Naive thymus-derived CD4-positive, alpha-beta T cell (primary cell): ENCODE results near the gene GRIK4. TPM values are rescaled to one million over a fixed set of nuclear protein-coding genes. Genes with fewer than 3 reads are reported as not detected.

Source experiments
- ATAC-seq: fragments of 150-1000 bp; cut with Tn5 transposase; 2 replicates; pipeline ENCODE4 v1.10.0; 2021; ENCODE audit warnings: mild to moderate bottlenecking, moderate library complexity
- CTCF ChIA-PET: fragments of 350-600 bp; sonication (Branson Sonifier 250); formaldehyde crosslinking; loops from one replicate; lab custom pipeline; 2021; ENCODE audit warnings: antibody characterized with exemption; lab: Charles Lee
- POLR2A ChIA-PET: fragments of 350-600 bp; sonication (Branson Sonifier 250); formaldehyde crosslinking; loops from one replicate; lab custom pipeline; 2021; ENCODE audit warnings: antibody characterized with exemption, inconsistent platforms; lab: Charles Lee
- DNase-seq, 9 donors: peaks; one replicate each; pipeline versions ENCODE4 v3.0.0 to v3.0.0-alpha.2; 2020 to 2022; ENCODE audit warnings: mixed read lengths in 1 of 9
- H3K27ac ChIP-seq: one replicate; pipeline ENCODE4 v1.7.0; 2013; ENCODE audit warnings: mild to moderate bottlenecking, low read depth, low read length, moderate library complexity
- H3K27me3 ChIP-seq, 2 donors: one replicate each; pipeline ENCODE4 v1.7.0; 2013; ENCODE audit warnings: low read length in 2 of 2, mild to moderate bottlenecking in 2 of 2, moderate library complexity in 2 of 2; ENCODE audit not compliant: control insufficient read depth in 2 of 2, insufficient read depth in 2 of 2
- H3K36me3 ChIP-seq, 3 experiments: 1 replicate in 2 of 3; 2 replicates in 1 of 3; pipeline ENCODE4 v1.7.0; 2013; ENCODE audit warnings: low read length in 3 of 3, mild to moderate bottlenecking in 3 of 3, moderate library complexity in 1 of 3; ENCODE audit not compliant: insufficient read depth in 3 of 3, control insufficient read depth in 2 of 3
- H3K4me1 ChIP-seq, 2 donors: one replicate each; pipeline ENCODE4 v1.7.0; 2013; ENCODE audit warnings: low read length in 2 of 2, mild to moderate bottlenecking in 2 of 2, moderate library complexity in 1 of 2; ENCODE audit not compliant: control insufficient read depth in 2 of 2, insufficient read depth in 2 of 2
- H3K4me3 ChIP-seq: 2 replicates; pipeline ENCODE4 v1.7.0; 2013; ENCODE audit warnings: mild to moderate bottlenecking, low read length
- H3K9me3 ChIP-seq, 3 experiments: 1 replicate in 2 of 3; 2 replicates in 1 of 3; pipeline ENCODE4 v1.7.0; 2013; ENCODE audit warnings: low read length in 3 of 3; ENCODE audit not compliant: control insufficient read depth in 2 of 3
- H3K27ac Mint-ChIP-seq, 9 donors: one replicate each; pipeline ENCODE4 v1.8.0; 2020 to 2022; ENCODE audit warnings: mixed read lengths in 9 of 9, mild to moderate bottlenecking in 8 of 9, moderate library complexity in 5 of 9, inconsistent platforms in 2 of 9
- H3K27me3 Mint-ChIP-seq, 5 donors: one replicate each; pipeline ENCODE4 v1.8.0; 2021 to 2022; ENCODE audit warnings: mixed read lengths in 5 of 5, mild to moderate bottlenecking in 1 of 5
- H3K36me3 Mint-ChIP-seq, 5 donors: one replicate each; pipeline ENCODE4 v1.8.0; 2020 to 2022; ENCODE audit warnings: mixed read lengths in 5 of 5, mild to moderate bottlenecking in 3 of 5, inconsistent platforms in 1 of 5
- H3K4me1 Mint-ChIP-seq, 7 donors: one replicate each; pipeline ENCODE4 v1.8.0; 2020 to 2022; ENCODE audit warnings: mixed read lengths in 7 of 7, mild to moderate bottlenecking in 3 of 7, inconsistent platforms in 1 of 7
- H3K4me3 Mint-ChIP-seq, 10 donors: one replicate each; pipeline ENCODE4 v1.8.0; 2020 to 2022; ENCODE audit warnings: mild to moderate bottlenecking in 10 of 10, mixed read lengths in 10 of 10, moderate library complexity in 6 of 10, inconsistent platforms in 2 of 10
- H3K9me3 Mint-ChIP-seq, 11 donors: one replicate each; pipeline ENCODE4 v1.8.0; 2020 to 2022; ENCODE audit warnings: mixed read lengths in 11 of 11, mild to moderate bottlenecking in 4 of 11, inconsistent platforms in 1 of 11, moderate library complexity in 1 of 11
- intact Hi-C, 2 donors: fragments of 100-400 bp; cut with micrococcal nuclease; formaldehyde crosslinking; loops; one replicate each; pipeline ENCODE4 v1.15.1; 2023
- polyA plus RNA-seq, 2 donors: library from polyadenylated mRNA; unstranded; fragments of 300-500 nt; fragmentation: Illumina TruSeq; gene quantifications; one replicate each; pipeline ENCODE4 v1.2.3, GENCODE V29; 2021
- total RNA-seq, 6 experiments: library from RNA in 5 of 6; stranded (reverse) in 5 of 6; gene quantifications; 1 replicate in 5 of 6; 2 replicates in 1 of 6; pipeline ENCODE4 v1.2.3 and lab custom pipeline; 2021 to 2026

GRIK4 gene
- total and polyA plus RNA-seq, 7 experiments from 2014 or later = 0.93 to 3.8 TPM; not detected in 5

DNA sequence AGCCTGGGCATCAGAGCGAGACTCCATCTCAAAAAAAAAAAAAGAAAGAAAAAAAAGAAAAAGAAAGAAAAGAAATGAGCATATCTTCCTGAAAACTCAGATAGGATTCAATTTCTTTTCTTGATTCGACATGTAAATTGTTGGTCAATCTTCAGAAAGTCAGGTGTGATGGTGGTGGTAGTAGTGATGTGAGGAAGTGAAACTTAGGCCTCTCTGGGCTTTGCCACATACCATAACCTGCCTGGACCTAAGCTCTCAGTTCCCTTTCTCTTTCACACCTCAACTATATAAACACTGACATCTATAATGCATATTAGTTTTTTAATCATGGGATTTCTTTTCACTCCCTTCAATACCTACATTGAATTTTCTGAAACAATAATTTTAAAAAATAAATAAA, 414.4 kb downstream of the GRIK4 start:
- Histone ChIP-seq H3K36me3 (no peaks in the 10 kb centered on the region), H3K4me1 (no peaks in the 10 kb centered on the region), H3K27me3 (no peaks in the 10 kb centered on the region), H3K4me3 (no peak overlapping the region), H3K9me3 (no peaks in the 10 kb centered on the region), H3K27ac (no peak overlapping the region)
- H3K36me3 Mint-ChIP-seq = no peaks in the 10 kb centered on the region
- H3K4me1 Mint-ChIP-seq = no peaks in the 10 kb centered on the region
- no peak for DNase-seq
- no peaks in the 10 kb centered on the region for H3K27me3 Mint-ChIP-seq
- intact Hi-C loops = no loop called here
- H3K27ac Mint-ChIP-seq = no peak overlapping the region
- ATAC-seq = no peak
- no peaks in the 10 kb centered on the region for H3K9me3 Mint-ChIP-seq
- ChIA-PET CTCF (no interaction called here), POLR2A (no interaction called here)
- H3K4me3 Mint-ChIP-seq = no peak overlapping the region

- H3K4me3 Mint-ChIP-seq = no peak overlapping the region
- ChIA-PET CTCF (no interaction called here), POLR2A (no interaction called here)
- Histone ChIP-seq H3K4me1 (no peaks in the 10 kb centered on the region), H3K27ac (no peak overlapping the region), H3K27me3 (no peaks in the 10 kb centered on the region), H3K36me3 (no peaks in the 10 kb centered on the region), H3K4me3 (no peak overlapping the region), H3K9me3 (no peaks in the 10 kb centered on the region)
- no peak overlapping the region for H3K27ac Mint-ChIP-seq
- intact Hi-C loops = no loop called here
- H3K9me3 Mint-ChIP-seq = no peaks in the 10 kb centered on the region
- no peaks in the 10 kb centered on the region for H3K4me1 Mint-ChIP-seq
- no peaks in the 10 kb centered on the region for H3K36me3 Mint-ChIP-seq
- DNase-seq (no peak), ATAC-seq (no peak)
- H3K27me3 Mint-ChIP-seq = peaks cover 0 to 8% (median 5%) of the 10 kb centered on the region in 5 donors
These were observed 417.1 kb downstream of the GRIK4 start for GRCh38 chr11:120928627-120929026.

GRCh38 chr11:120929090-120929489, 417.5 kb downstream of the GRIK4 start:
- Histone ChIP-seq H3K4me3 (no peak overlapping the region), H3K4me1 (no peaks in the 10 kb centered on the region), H3K9me3 (no peaks in the 10 kb centered on the region), H3K27me3 (no peaks in the 10 kb centered on the region), H3K36me3 (no peaks in the 10 kb centered on the region), H3K27ac (no peak overlapping the region)
- Mint-ChIP-seq H3K27me3 (peaks cover 0 to 8% (median 5%) of the 10 kb centered on the region in 5 donors), H3K4me3 (no peak overlapping the region), H3K27ac (peak overlapping the region in 1 of 9 donors; percentile 43), H3K4me1 (no peaks in the 10 kb centered on the region), H3K9me3 (no peaks in the 10 kb centered on the region), H3K36me3 (no peaks in the 10 kb centered on the region)
- intact Hi-C loops = no loop called here
- ChIA-PET CTCF (no interaction called here), POLR2A (no interaction called here)
- no peak for ATAC-seq
- no peak for DNase-seq

- no peaks in the 10 kb centered on the region for H3K9me3 Mint-ChIP-seq
- no peak overlapping the region for H3K4me3 Mint-ChIP-seq
- H3K27ac Mint-ChIP-seq = no peak overlapping the region
- ChIA-PET POLR2A (no interaction called here), CTCF (no interaction called here)
- intact Hi-C loops = loop anchor here in 1 of 2 donors (5.0 kb wide), 1 partner anchor 183 kb away; no protein-coding TSS in a partner anchor
- no peaks in the 10 kb centered on the region for H3K36me3 ChIP-seq
- H3K4me1 ChIP-seq = no peaks in the 10 kb centered on the region
- no peaks in the 10 kb centered on the region for H3K27me3 ChIP-seq
- no peaks in the 10 kb centered on the region for H3K36me3 Mint-ChIP-seq
- H3K4me3 ChIP-seq = no peak overlapping the region
- H3K27me3 Mint-ChIP-seq = peaks cover 0 to 11% (median 6%) of the 10 kb centered on the region in 5 donors
- ATAC-seq (peak; percentile 79), DNase-seq (peak in 5 of 9 donors; percentile 5 to 45 (median 11))
- H3K9me3 ChIP-seq = no peaks in the 10 kb centered on the region
- no peak overlapping the region for H3K27ac ChIP-seq
- H3K4me1 Mint-ChIP-seq = no peaks in the 10 kb centered on the region
These were observed 418.2 kb downstream of the GRIK4 start for GRCh38 chr11:120929664-120930154.

- Histone ChIP-seq H3K27ac (no peak overlapping the region), H3K9me3 (no peaks in the 10 kb centered on the region), H3K36me3 (no peaks in the 10 kb centered on the region), H3K4me1 (no peaks in the 10 kb centered on the region), H3K27me3 (no peaks in the 10 kb centered on the region), H3K4me3 (no peak overlapping the region)
- CTCF ChIA-PET = interaction anchor here (1.3 kb wide), 1 partner anchor 12 kb away, joined by 3 read pairs; no protein-coding TSS in a partner anchor
- Mint-ChIP-seq H3K27ac (no peak overlapping the region), H3K4me1 (no peaks in the 10 kb centered on the region), H3K27me3 (peaks cover 0 to 17% (median 9%) of the 10 kb centered on the region in 5 donors), H3K36me3 (no peaks in the 10 kb centered on the region), H3K9me3 (no peaks in the 10 kb centered on the region), H3K4me3 (no peak overlapping the region)
- intact Hi-C loops = loop anchor here in 1 of 2 donors (5.0 kb wide), 1 partner anchor 181 kb away; no protein-coding TSS in a partner anchor
- DNase-seq (no peak), ATAC-seq (no peak)
- POLR2A ChIA-PET = no interaction called here
These were observed 419.7 kb downstream of the GRIK4 start for GRCh38 chr11:120931057-120931779.

DNA sequence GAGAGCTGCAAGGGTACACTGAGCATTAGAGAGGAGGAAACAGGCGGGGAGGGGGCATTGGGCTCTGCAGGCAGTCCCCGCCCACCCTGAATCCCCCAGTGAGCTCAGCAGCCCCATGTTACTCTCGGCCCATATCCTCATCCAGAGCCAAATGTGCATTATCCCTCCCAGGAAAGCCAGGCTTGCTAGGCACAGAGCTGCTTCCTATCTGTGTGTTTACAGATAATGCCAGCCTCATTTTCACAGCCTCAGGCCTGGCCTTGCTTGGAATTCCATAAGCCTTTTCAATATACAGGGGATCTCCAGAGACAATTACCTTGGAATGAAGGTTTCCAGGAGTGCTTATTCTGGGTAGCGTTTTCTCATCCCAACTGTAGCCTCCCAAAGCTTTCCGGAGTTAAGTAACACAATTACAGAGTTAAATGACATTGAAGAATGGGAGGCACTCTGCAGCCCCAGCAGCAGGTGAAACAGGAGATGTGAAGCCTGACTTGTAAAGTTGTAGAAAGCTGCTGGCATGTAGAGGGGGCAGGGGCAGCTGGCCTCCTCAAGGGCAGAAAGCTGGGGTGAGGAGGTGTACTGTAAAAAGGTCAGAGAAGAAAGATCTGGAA, 420.9 kb downstream of the GRIK4 start:
- CTCF ChIA-PET = interaction anchor here (1.3 kb wide), 1 partner anchor 13 kb away, joined by 3 read pairs; no protein-coding TSS in a partner anchor
- Histone ChIP-seq H3K36me3 (no peaks in the 10 kb centered on the region), H3K27me3 (no peaks in the 10 kb centered on the region), H3K4me1 (no peaks in the 10 kb centered on the region), H3K27ac (no peak overlapping the region), H3K9me3 (no peaks in the 10 kb centered on the region), H3K4me3 (no peak overlapping the region)
- Mint-ChIP-seq H3K4me1 (no peaks in the 10 kb centered on the region), H3K4me3 (no peak overlapping the region), H3K36me3 (no peaks in the 10 kb centered on the region), H3K27ac (no peak overlapping the region), H3K27me3 (peaks cover under 1 to 23% (median 9%) of the 10 kb centered on the region in 5 donors), H3K9me3 (no peaks in the 10 kb centered on the region)
- POLR2A ChIA-PET = interaction anchor here (0.7 kb wide), 1 partner anchor 1316 kb away, joined by 3 read pairs; no protein-coding TSS in a partner anchor
- ATAC-seq (no peak), DNase-seq (no peak)
- intact Hi-C loops = loop anchor here in 1 of 2 donors (5.0 kb wide), 1 partner anchor 180 kb away; no protein-coding TSS in a partner anchor
